ENCODE measurements around the gene LAMA5. TPM values are rescaled to one million over a fixed set of nuclear protein-coding genes. Genes with fewer than 3 reads are reported as not detected.

The LAMA5 gene
- total RNA-seq, 1 experiment from 2014 or later: 321 TPM

- Histone ChIP-seq H3K79me2 (ENCODE audit: insufficient read depth, low read length) (no peaks in the 10 kb centered on the region), H3K27ac (ENCODE audit: low read depth, low read length) (no peak overlapping the region), H3K4me3 (replicated peaks in 1 of 2; ENCODE audit: low read depth in 1 of 2, low read length in 2 of 2) (no peak overlapping the region), H3K9me2 (ENCODE audit: insufficient read depth) (no peaks in the 10 kb centered on the region), H3K9me3 (ENCODE audit: control insufficient read depth in 1 of 2, insufficient read depth in 1 of 2, low read depth in 1 of 2, low read length in 2 of 2) (no peaks in the 10 kb centered on the region), H2AFZ (ENCODE audit: low read depth, low read length, poor library complexity, severe bottlenecking) (no peak overlapping the region), H4K20me1 (ENCODE audit: insufficient read depth) (no peaks in the 10 kb centered on the region), H3K4me1 (ENCODE audit: control insufficient read depth in 1 of 2, insufficient read depth in 2 of 2, low read length in 2 of 2) (no peaks in the 10 kb centered on the region), H3K36me3 (ENCODE audit: control insufficient read depth in 1 of 2, insufficient read depth in 2 of 2, low read length in 2 of 2) (peaks cover 16 to 40% of the 10 kb centered on the region in 2 experiments; a peak in 3 of 4 replicates), H3K27me3 (ENCODE audit: insufficient read depth, low read length) (no peaks in the 10 kb centered on the region), H3K9ac (ENCODE audit: low read length) (no peak overlapping the region), H3K4me2 (ENCODE audit: low read length) (no peak overlapping the region)
- POLR2A ChIA-PET: no interaction called here
- intact Hi-C loops (cut with micrococcal nuclease): no loop called here
- RAD21 ChIA-PET (ENCODE audit: low non-redundant PET in 1 of 2, low total read pairs in 2 of 2, uncharacterized antibody in 2 of 2, unreplicated experiment in 2 of 2): no interaction called here
- BruUV-seq (replicated peaks): no TSS peak
- TF ChIP-seq REST (IDR thresholded peaks at IDR 0.05; ENCODE audit: low read depth) (no peak), ELF1 (IDR thresholded peaks at IDR 0.05; ENCODE audit: borderline replicate concordance, low read depth) (no peak), MAX (IDR thresholded peaks at IDR 0.05) (no peak), ZNF274 (IDR thresholded peaks at IDR 0.05; ENCODE audit: low read depth, low read length) (no peak), JUND (IDR thresholded peaks at IDR 0.05) (no peak), SP1 (IDR thresholded peaks at IDR 0.05; ENCODE audit: low read depth) (no peak), RAD21 (IDR thresholded peaks at IDR 0.05; ENCODE audit: low read depth) (no peak), YY1 (IDR thresholded peaks at IDR 0.05; ENCODE audit: extremely low read depth, insufficient replicate concordance, low read depth, low read length) (no peak), SRF (IDR thresholded peaks at IDR 0.05; ENCODE audit: low read depth) (no peak), CBX3 (IDR thresholded peaks at IDR 0.05; ENCODE audit: low read depth) (no peak), ATF3 (IDR thresholded peaks at IDR 0.05) (no peak), ZBTB33 (IDR thresholded peaks at IDR 0.05; ENCODE audit: extremely low read depth, insufficient replicate concordance, low read length) (no peak), ZFX (IDR thresholded peaks at IDR 0.05) (no peak), FOSL1 (IDR thresholded peaks at IDR 0.05; ENCODE audit: low read depth) (no peak), EZH2 (IDR thresholded peaks at IDR 0.05) (no peak)
- no peak for DNase-seq (ENCODE audit: low read depth, low spot score)
- ATAC-seq: no peak
- CTCF ChIA-PET: no interaction called here
Measured at GRCh38 chr20:62329389-62330377, 37.4 kb downstream of the LAMA5 start.
